ENCODE data around the gene MORN1.

Gene MORN1

GRCh38 chr1:2283371-2283990, 107.9 kb downstream of the MORN1 start:
- no peaks in the 10 kb centered on the region for H3K9me3 Mint-ChIP-seq
- H3K4me1 Mint-ChIP-seq: peaks cover 23% of the 10 kb centered on the region
- peaks cover 23% of the 10 kb centered on the region for H3K36me3 Mint-ChIP-seq
- no peak for DNase-seq
- no peak overlapping the region for H3K27ac Mint-ChIP-seq
- CTCF ChIA-PET: no interaction called here
- no peaks in the 10 kb centered on the region for H3K27me3 Mint-ChIP-seq
- no peak overlapping the region for H3K4me3 Mint-ChIP-seq

GRCh38 chr1:2282556-2283270, 108.6 kb downstream of the MORN1 start:
- Mint-ChIP-seq H3K4me3 (no peak overlapping the region), H3K4me1 (peaks cover 16% of the 10 kb centered on the region), H3K27ac (no peak overlapping the region), H3K36me3 (peaks cover 23% of the 10 kb centered on the region), H3K9me3 (peaks cover under 1% of the 10 kb centered on the region), H3K27me3 (no peaks in the 10 kb centered on the region)
- CTCF ChIA-PET: no interaction called here
- DNase-seq: no peak

- Mint-ChIP-seq H3K27ac (no peak overlapping the region), H3K27me3 (no peaks in the 10 kb centered on the region), H3K9me3 (peaks cover 5% of the 10 kb centered on the region), H3K36me3 (peaks cover 32% of the 10 kb centered on the region), H3K4me1 (peaks cover 28% of the 10 kb centered on the region), H3K4me3 (no peak overlapping the region)
- CTCF ChIA-PET: no interaction called here
- no peak for DNase-seq
Observed at GRCh38 chr1:2279817-2280216, 111.5 kb downstream of the MORN1 start.

GRCh38 chr1:2279210-2279639, 112.1 kb downstream of the MORN1 start:
- peak overlapping the region; percentile 64 for H3K27ac Mint-ChIP-seq
- CTCF ChIA-PET: no interaction called here
- H3K4me3 Mint-ChIP-seq: no peak overlapping the region

DNA sequence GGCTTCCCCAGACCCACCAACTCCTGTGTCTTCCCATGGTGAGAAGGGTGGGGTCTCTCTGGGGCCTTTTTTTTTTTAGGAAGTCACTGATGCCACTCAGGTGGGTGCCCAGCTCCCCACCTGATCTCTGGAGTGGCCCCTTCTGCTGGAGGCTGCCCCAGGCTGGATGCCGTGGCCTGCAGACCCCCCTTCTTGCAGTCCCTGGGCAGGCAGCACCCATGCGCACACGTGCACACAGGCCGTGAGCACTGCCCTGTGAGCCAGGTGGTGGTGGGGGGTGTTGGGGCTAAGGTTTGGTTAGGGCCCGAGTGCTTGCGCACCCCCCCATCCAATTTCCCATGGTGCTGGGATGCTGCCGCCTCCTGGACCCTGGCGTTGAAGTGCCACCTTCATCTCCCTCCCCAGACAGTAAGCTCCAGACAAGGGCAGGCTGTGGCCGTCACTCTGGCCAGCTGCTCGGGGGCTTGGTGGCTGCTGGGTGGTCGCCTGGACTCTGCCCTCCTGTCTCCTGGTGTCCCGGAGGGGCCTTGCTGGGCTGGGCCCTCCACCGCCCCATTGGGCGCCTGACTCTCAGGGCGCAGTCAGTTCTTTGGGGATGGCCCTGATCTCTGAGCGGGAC, 112.7 kb downstream of the MORN1 start:
- Mint-ChIP-seq H3K27ac (no peak overlapping the region), H3K9me3 (peaks cover 5% of the 10 kb centered on the region), H3K36me3 (peaks cover 32% of the 10 kb centered on the region), H3K4me1 (peaks cover 28% of the 10 kb centered on the region), H3K27me3 (no peaks in the 10 kb centered on the region), H3K4me3 (no peak overlapping the region)
- no peak for DNase-seq
- CTCF ChIA-PET: no interaction called here

More at GRCh38 chr1:2279210-2279639, 112.1 kb downstream of the MORN1 start:
- Mint-ChIP-seq H3K4me1 (peaks cover 28% of the 10 kb centered on the region), H3K27me3 (no peaks in the 10 kb centered on the region), H3K36me3 (peaks cover 32% of the 10 kb centered on the region), H3K9me3 (peaks cover 5% of the 10 kb centered on the region)
- DNase-seq: no peak

- no peak for DNase-seq
- Mint-ChIP-seq H3K27ac (no peak overlapping the region), H3K4me3 (no peak overlapping the region), H3K27me3 (no peaks in the 10 kb centered on the region), H3K36me3 (peaks cover 32% of the 10 kb centered on the region), H3K9me3 (peaks cover 5% of the 10 kb centered on the region), H3K4me1 (peaks cover 28% of the 10 kb centered on the region)
- CTCF ChIA-PET: no interaction called here
Observed at GRCh38 chr1:2277741-2278488, 113.4 kb downstream of the MORN1 start.

GRCh38 chr1:2276803-2277580, 114.4 kb downstream of the MORN1 start:
- no peaks in the 10 kb centered on the region for H3K27me3 Mint-ChIP-seq
- H3K36me3 Mint-ChIP-seq: peaks cover 33% of the 10 kb centered on the region
- DNase-seq: no peak
- H3K4me1 Mint-ChIP-seq: peaks cover 30% of the 10 kb centered on the region
- H3K4me3 Mint-ChIP-seq: no peak overlapping the region
- H3K9me3 Mint-ChIP-seq: peaks cover 5% of the 10 kb centered on the region
- H3K27ac Mint-ChIP-seq: peak overlapping the region; percentile 16
- CTCF ChIA-PET: no interaction called here

DNA sequence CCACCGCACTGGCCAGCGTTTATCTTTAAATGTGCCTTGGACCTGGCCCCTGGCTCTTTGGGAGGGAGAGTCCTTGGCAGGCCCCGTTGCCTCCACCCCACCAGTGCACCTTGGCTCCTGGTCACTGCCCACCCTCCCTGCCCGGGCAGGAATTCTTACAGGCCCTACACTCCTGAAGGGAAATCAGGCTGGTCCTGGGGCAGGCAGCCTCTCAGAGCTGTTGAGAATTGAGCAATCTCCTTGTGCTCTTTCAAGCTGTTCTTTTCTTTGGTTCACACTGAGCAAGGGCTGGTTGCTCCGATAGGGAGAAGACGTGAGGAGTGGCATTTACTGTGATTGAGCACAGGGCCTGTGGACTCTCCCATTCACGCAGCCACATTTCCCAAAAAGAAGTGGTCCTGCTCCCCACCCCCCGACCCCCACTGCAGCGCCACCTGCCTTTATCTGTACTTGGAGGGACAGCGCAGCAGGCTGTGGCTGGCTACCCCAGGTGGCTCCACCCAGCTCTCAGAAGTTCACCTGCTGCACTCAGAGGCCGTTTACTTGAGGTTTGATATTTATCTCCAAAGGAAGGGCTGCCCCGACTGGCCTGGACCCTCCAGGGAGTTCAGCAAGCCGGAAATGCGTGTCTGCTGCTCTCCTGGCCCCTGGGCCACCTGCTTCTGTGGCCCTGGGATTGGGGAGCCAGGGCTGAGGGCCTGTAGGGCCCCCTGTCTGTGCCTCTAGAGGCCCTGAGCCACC, 115.4 kb downstream of the MORN1 start:
- CTCF ChIA-PET: no interaction called here
- Mint-ChIP-seq H3K4me3 (no peak overlapping the region), H3K4me1 (peaks cover 31% of the 10 kb centered on the region), H3K27ac (peak overlapping the region; percentile 7), H3K36me3 (peaks cover 34% of the 10 kb centered on the region), H3K9me3 (peaks cover 5% of the 10 kb centered on the region), H3K27me3 (no peaks in the 10 kb centered on the region)
- DNase-seq: no peak

DNA sequence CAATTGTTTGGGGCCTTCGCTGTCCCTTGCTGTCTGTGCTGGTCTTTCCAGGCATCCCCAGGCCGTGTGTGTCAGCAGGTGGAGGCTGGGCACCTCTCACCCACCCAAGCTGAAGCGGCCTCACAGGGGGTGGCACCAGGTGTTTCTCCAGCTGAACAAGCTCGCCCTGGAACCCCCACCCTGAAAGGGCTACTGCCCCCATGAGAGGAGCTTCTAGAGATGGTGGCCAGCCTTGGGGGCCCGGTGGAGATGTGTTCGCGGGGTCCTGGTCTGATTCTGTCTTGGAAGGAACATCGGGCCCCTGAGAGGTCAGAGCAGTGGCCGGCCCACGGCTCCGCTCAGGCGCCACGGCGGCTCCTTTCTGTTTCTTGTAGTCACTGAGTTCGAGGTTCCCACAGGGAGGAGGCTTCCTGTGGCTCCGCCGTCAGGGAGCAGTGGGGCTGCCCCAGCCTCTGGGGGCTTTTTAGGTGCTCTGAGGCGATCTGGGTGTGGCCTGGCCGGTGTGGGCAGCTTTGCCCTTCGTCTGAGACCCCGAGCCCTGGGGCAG, 116.4 kb downstream of the MORN1 start:
- H3K36me3 Mint-ChIP-seq: peaks cover 31% of the 10 kb centered on the region
- H3K27me3 Mint-ChIP-seq: no peaks in the 10 kb centered on the region
- CTCF ChIA-PET: no interaction called here
- H3K4me3 Mint-ChIP-seq: no peak overlapping the region
- peak overlapping the region; percentile 37 for H3K27ac Mint-ChIP-seq
- DNase-seq: no peak
- peaks cover 31% of the 10 kb centered on the region for H3K4me1 Mint-ChIP-seq
- H3K9me3 Mint-ChIP-seq: peaks cover 5% of the 10 kb centered on the region

DNA sequence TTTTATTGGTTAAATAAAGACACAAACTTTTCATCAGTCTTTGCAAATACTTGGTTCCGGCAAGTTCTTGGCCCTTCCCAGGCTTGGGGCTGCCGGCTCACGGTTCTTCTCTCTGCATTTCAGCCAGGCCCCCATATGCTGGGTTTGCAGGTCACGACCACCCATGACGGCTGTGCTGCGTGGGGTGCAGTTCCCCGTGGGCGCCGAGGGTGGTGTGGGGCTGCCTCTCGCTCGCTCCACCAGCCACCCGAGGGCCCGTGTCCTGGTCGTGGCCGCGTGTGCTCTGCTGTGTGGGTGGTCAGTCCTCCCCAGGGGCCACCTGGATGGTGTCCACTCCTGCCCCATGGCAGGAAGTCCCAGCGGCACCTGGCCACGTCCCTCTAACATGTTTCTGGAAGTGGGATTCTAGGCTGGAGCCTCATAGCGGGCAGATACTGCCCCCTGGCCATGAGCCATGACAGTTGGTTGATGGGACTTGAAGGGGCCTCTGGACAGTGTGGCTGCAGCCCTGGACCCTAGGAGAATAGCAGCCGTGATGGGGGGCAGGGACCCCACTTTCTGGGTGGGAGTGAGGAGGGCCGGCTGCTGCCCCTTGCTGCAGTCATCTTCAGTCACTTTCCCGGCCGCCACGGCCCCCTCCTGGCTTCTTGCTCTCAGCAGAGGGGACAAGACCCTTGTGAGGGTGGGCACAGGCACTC, 117.0 kb downstream of the MORN1 start:
- Mint-ChIP-seq H3K36me3 (peaks cover 27% of the 10 kb centered on the region), H3K4me3 (no peak overlapping the region), H3K4me1 (peaks cover 31% of the 10 kb centered on the region), H3K27ac (no peak overlapping the region), H3K9me3 (peaks cover 5% of the 10 kb centered on the region), H3K27me3 (no peaks in the 10 kb centered on the region)
- DNase-seq: no peak
- CTCF ChIA-PET: no interaction called here

- no peak overlapping the region for H3K4me3 Mint-ChIP-seq
- no peak overlapping the region for H3K27ac Mint-ChIP-seq
Observed at GRCh38 chr1:2273401-2274090, 117.8 kb downstream of the MORN1 start.

DNA sequence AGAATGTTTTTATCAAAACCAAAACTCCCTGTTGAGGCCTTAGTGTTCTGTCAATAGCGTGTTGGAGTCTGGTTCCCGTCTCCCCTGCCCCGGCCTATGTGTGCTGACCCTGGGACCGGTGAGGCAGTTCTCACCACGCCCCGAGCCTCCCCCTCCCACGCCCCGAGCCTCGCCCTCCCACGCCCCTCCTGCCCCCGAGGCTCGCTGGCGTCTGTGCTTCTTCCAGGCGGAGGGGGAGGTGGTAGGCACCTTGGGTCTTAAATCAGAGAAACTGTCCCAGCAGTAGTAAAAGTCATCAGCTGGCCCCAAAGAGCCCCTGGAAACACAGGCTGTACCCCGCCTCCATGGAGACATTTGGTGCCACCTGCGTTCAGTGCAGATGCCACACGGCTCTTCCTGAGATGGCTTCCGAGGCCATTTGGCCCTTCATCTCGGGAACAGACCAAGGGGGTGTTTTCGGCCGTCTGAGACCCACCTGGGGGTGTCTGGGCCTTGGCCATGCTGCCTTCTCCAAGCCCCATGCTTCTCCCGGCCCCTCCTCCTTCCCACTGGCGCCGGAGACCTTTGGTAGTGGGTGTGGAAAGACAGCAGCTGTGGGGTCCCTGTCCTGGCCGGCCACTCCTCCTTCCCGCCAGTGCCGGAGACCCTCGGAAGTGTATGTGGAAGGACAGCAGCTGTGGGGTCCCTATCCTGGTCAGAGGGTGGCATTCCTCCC, 118.5 kb downstream of the MORN1 start:
- Mint-ChIP-seq H3K4me1 (peaks cover 30% of the 10 kb centered on the region), H3K27me3 (no peaks in the 10 kb centered on the region), H3K36me3 (peaks cover 20% of the 10 kb centered on the region), H3K27ac (no peak overlapping the region), H3K4me3 (no peak overlapping the region), H3K9me3 (peaks cover 5% of the 10 kb centered on the region)
- CTCF ChIA-PET: no interaction called here
- no peak for DNase-seq

More at GRCh38 chr1:2273401-2274090, 117.8 kb downstream of the MORN1 start:
- DNase-seq: no peak
- CTCF ChIA-PET: no interaction called here
- H3K36me3 Mint-ChIP-seq: peaks cover 25% of the 10 kb centered on the region
- H3K4me1 Mint-ChIP-seq: peaks cover 30% of the 10 kb centered on the region
- peaks cover 5% of the 10 kb centered on the region for H3K9me3 Mint-ChIP-seq
- H3K27me3 Mint-ChIP-seq: no peaks in the 10 kb centered on the region

All from activated naive CD4-positive, alpha-beta T cell treated with anti-CD3 and anti-CD28 coated beads, Interleukin-2, amount 10 ng/mL, durations not matched to agents 7 days and 5 days (primary cell).